H9 (cell line): ENCODE data around the gene DPM2. TPM values are rescaled to one million over a fixed set of nuclear protein-coding genes. Genes with fewer than 3 reads are reported as not detected.

ENCODE experiments used
- DNase-seq: peaks from one replicate; pipeline ENCODE4 v3.0.0-alpha.2; 2017
- H2AFZ ChIP-seq: one replicate; pipeline ENCODE4 v1.6.1; 2013; ENCODE audit warnings: mild to moderate bottlenecking, low read length, control low read depth, moderate library complexity
- H2AK5ac ChIP-seq: 2 replicates; pipeline ENCODE4 v1.6.1; 2013; ENCODE audit warnings: low read length, control low read depth, mixed read lengths; ENCODE audit not compliant: insufficient read length
- H2BK120ac ChIP-seq: one replicate; pipeline ENCODE4 v1.6.1; 2013; ENCODE audit warnings: low read depth, mild to moderate bottlenecking, low read length, control low read depth, inconsistent platforms; ENCODE audit not compliant: poor library complexity, severe bottlenecking
- H2BK12ac ChIP-seq: 2 replicates; pipeline ENCODE4 v1.6.1; 2013; ENCODE audit warnings: low read length, control low read depth, mixed read lengths, low read depth; ENCODE audit not compliant: insufficient read length
- H2BK15ac ChIP-seq: 2 replicates; pipeline ENCODE4 v1.6.1; 2013; ENCODE audit warnings: low read depth, low read length, control low read depth
- H2BK20ac ChIP-seq: one replicate; pipeline ENCODE4 v1.6.1; 2013; ENCODE audit warnings: low read depth, mild to moderate bottlenecking, low read length, control low read depth, inconsistent platforms; ENCODE audit not compliant: poor library complexity, severe bottlenecking
- H2BK5ac ChIP-seq: 2 replicates; pipeline ENCODE4 v1.6.1; 2013; ENCODE audit warnings: low read length, control low read depth, mixed read lengths; ENCODE audit not compliant: insufficient read length
- H3K14ac ChIP-seq: 2 replicates; pipeline ENCODE4 v1.6.1; 2013; ENCODE audit warnings: low read length, control low read depth; ENCODE audit not compliant: insufficient read depth
- H3K18ac ChIP-seq: 2 replicates; pipeline ENCODE4 v1.6.1; 2013; ENCODE audit warnings: low read depth, mild to moderate bottlenecking, mixed read lengths, low read length, control low read depth; ENCODE audit not compliant: insufficient read length
- H3K23ac ChIP-seq: 2 replicates; pipeline ENCODE4 v1.6.1; 2013; ENCODE audit warnings: low read length, control low read depth, mixed read lengths, low read depth; ENCODE audit not compliant: insufficient read length
- H3K23me2 ChIP-seq: 2 replicates; pipeline ENCODE4 v1.6.1; 2013; ENCODE audit warnings: low read depth, mild to moderate bottlenecking, mixed read lengths, low read length, control low read depth; ENCODE audit not compliant: insufficient read length, poor library complexity, severe bottlenecking
- H3K27ac ChIP-seq: 2 replicates; pipeline ENCODE4 v1.5.1; 2013; ENCODE audit warnings: low read length, control low read depth, mixed read lengths, low read depth; ENCODE audit not compliant: insufficient read length
- H3K27me3 ChIP-seq: 2 replicates; pipeline ENCODE4 v1.6.1; 2013; ENCODE audit warnings: low read length, control low read depth, inconsistent platforms; ENCODE audit not compliant: insufficient read depth
- H3K4ac ChIP-seq: 2 replicates; pipeline ENCODE4 v1.6.1; 2013; ENCODE audit warnings: low read depth, mild to moderate bottlenecking, control low read depth, inconsistent platforms, low read length, moderate library complexity
- H3K4me1 ChIP-seq: 2 replicates; pipeline ENCODE4 v1.6.1; 2013; ENCODE audit warnings: low read length, control low read depth, inconsistent platforms; ENCODE audit not compliant: insufficient read depth
- H3K4me2 ChIP-seq: 2 replicates; pipeline ENCODE4 v1.6.1; 2013; ENCODE audit warnings: low read length, control low read depth, mixed read lengths; ENCODE audit not compliant: insufficient read length, insufficient read depth
- H3K56ac ChIP-seq: 2 replicates; pipeline ENCODE4 v1.6.1; 2013; ENCODE audit warnings: low read depth, mild to moderate bottlenecking, mixed read lengths, low read length, control low read depth; ENCODE audit not compliant: insufficient read length
- H3K79me1 ChIP-seq: 2 replicates; pipeline ENCODE4 v1.6.1; 2013; ENCODE audit warnings: low read depth, mild to moderate bottlenecking, moderate library complexity, low read length, control low read depth, inconsistent platforms; ENCODE audit not compliant: insufficient read depth, poor library complexity, severe bottlenecking
- H3K79me2 ChIP-seq: 2 replicates; pipeline ENCODE4 v1.6.1; 2013; ENCODE audit warnings: low read length, control low read depth, inconsistent platforms; ENCODE audit not compliant: insufficient read depth
- H3K9ac ChIP-seq: 2 replicates; pipeline ENCODE4 v1.6.1; 2013; ENCODE audit warnings: low read length, control low read depth, mixed read lengths; ENCODE audit not compliant: insufficient read length; ENCODE audit errors: extremely low read depth
- H3K9me3 ChIP-seq: one replicate; pipeline ENCODE4 v1.6.1; 2013; ENCODE audit warnings: low read depth, low read length, inconsistent platforms; ENCODE audit not compliant: control insufficient read depth
- H3T11ph ChIP-seq: one replicate; pipeline ENCODE4 v1.6.1; 2013; ENCODE audit warnings: mild to moderate bottlenecking, low read length, control low read depth, inconsistent platforms
- H4K20me1 ChIP-seq: one replicate; pipeline ENCODE4 v1.6.1; 2013; ENCODE audit not compliant: control insufficient read depth, insufficient read length, insufficient read depth
- H4K5ac ChIP-seq: 2 replicates; pipeline ENCODE4 v1.6.1; 2013; ENCODE audit warnings: low read depth, mild to moderate bottlenecking, mixed read lengths, low read length, control low read depth; ENCODE audit not compliant: insufficient read length
- H4K8ac ChIP-seq: replicated peaks from 2 replicates; pipeline ENCODE4 v1.6.1; 2013; ENCODE audit warnings: low read length, control low read depth, mixed read lengths, low read depth; ENCODE audit not compliant: insufficient read length
- H4K91ac ChIP-seq: 2 replicates; pipeline ENCODE4 v1.6.1; 2013; ENCODE audit warnings: low read depth, mild to moderate bottlenecking, moderate library complexity, mixed read lengths, low read length, control low read depth; ENCODE audit not compliant: insufficient read length
- H3K27ac Mint-ChIP-seq, 3 experiments: 2 replicates in 2 of 3; 3 replicates in 1 of 3; pipeline ENCODE4 v1.8.0; 2020 to 2021; ENCODE audit warnings: mixed read lengths in 3 of 3, mild to moderate bottlenecking in 1 of 3, moderate library complexity in 1 of 3
- H3K27me3 Mint-ChIP-seq: 2 replicates; pipeline ENCODE4 v1.8.0; 2021; ENCODE audit warnings: low read depth, mild to moderate bottlenecking, moderate library complexity, mixed read lengths
- H3K36me3 Mint-ChIP-seq, 3 experiments: 2 replicates in 2 of 3; 3 replicates in 1 of 3; pipeline ENCODE4 v1.8.0; 2020 to 2021; ENCODE audit warnings: low read depth in 3 of 3, mixed read lengths in 3 of 3; ENCODE audit not compliant: insufficient read depth in 1 of 3
- H3K4me1 Mint-ChIP-seq, 2 experiments: 2 replicates each; pipeline ENCODE4 v1.8.0; 2020; ENCODE audit warnings: mixed read lengths in 2 of 2
- H3K4me3 Mint-ChIP-seq, 2 experiments: 2 replicates in 1 of 2; 3 replicates in 1 of 2; pipeline ENCODE4 v1.8.0; 2020 to 2021; ENCODE audit warnings: mild to moderate bottlenecking in 2 of 2, mixed read lengths in 2 of 2, moderate library complexity in 1 of 2
- H3K9me3 Mint-ChIP-seq, 2 experiments: 2 replicates in 1 of 2; 3 replicates in 1 of 2; pipeline ENCODE4 v1.8.0; 2020; ENCODE audit warnings: mild to moderate bottlenecking in 2 of 2, mixed read lengths in 2 of 2, moderate library complexity in 1 of 2
- WGBS: extraction: QIAGEN DNeasy Blood & Tissue Kit; methylation state at CpG from one replicate; pipeline ENCODE4 v1.1.7; 2013; ENCODE audit warnings: missing lambda C conversion rate, low lambda C conversion rate, mixed read lengths; ENCODE audit not compliant: insufficient read length; ENCODE audit errors: extremely low coverage; 5-methylcytosine and 5-hydroxymethylcytosine counted together
- total RNA-seq: library from RNA; stranded (reverse); gene quantifications from 2 replicates; pipeline ENCODE4 v1.2.1, GENCODE V29; 2021
- TF ChIP-seq, protein P1 (sequence below): fragments of 200-600 bp; sonication (generic); conservative IDR thresholded peaks from 3 replicates; pipeline ENCODE4 v1.8.0; 2021; ENCODE audit warnings: antibody characterized with exemption, mild to moderate bottlenecking

The DPM2 gene
- total RNA-seq, 1 experiment from 2014 or later, result 46.1 TPM

DNA sequence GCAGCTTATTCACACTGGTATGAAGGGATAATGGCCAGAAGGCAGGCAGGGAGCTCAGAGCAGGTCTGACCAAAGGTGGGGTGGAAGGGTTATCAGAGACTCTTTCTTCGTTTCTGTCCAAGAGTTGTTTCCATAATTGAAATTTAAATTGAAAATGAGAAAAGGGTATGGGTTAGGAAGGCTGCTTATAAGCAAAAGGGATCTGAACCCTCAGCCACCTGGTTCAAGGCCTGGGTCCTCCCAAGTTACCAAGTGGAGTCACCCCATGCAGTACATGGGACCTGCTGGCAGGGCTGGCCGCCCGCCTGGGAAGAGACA lies 25.3 kb upstream of the DPM2 start:
- H3K4me2 ChIP-seq, result no peak overlapping the region
- H3K4me1 ChIP-seq, result no peaks in the 10 kb centered on the region; the same call in 1 of the 2 replicates
- no peak overlapping the region for H3K27ac ChIP-seq
- no peaks in the 10 kb centered on the region for H3K9me3 ChIP-seq
- no peaks in the 10 kb centered on the region for H3K23me2 ChIP-seq
- no peak overlapping the region for H2BK20ac ChIP-seq
- no peak overlapping the region for H3K9ac ChIP-seq
- no peak overlapping the region for H2BK120ac ChIP-seq
- H4K20me1 ChIP-seq, result no peaks in the 10 kb centered on the region
- no peak overlapping the region for H2BK15ac ChIP-seq
- H3K14ac ChIP-seq, result no peak overlapping the region
- H3K27me3 ChIP-seq, result no peaks in the 10 kb centered on the region
- no CpG with 5 or more reads among the region's 3 CpGs for WGBS
- no peak overlapping the region for H3T11ph ChIP-seq
- no peak overlapping the region for H3K23ac ChIP-seq
- no peak overlapping the region for H4K5ac ChIP-seq
- H2AFZ ChIP-seq, result no peak overlapping the region
- peaks cover 56 to 67% of the 10 kb centered on the region in 2 experiments for H3K4me1 Mint-ChIP-seq
- no peak overlapping the region for H3K4me3 Mint-ChIP-seq
- no peak overlapping the region for H3K18ac ChIP-seq
- no peak overlapping the region for H3K56ac ChIP-seq
- H4K8ac ChIP-seq, result no peak overlapping the region
- peaks cover 10% of the 10 kb centered on the region; the same call in 1 of the 2 replicates for H3K79me2 ChIP-seq
- H2BK12ac ChIP-seq, result no peak overlapping the region
- H2BK5ac ChIP-seq, result no peak overlapping the region
- no peak for DNase-seq
- H3K4ac ChIP-seq, result no peak overlapping the region
- no peak overlapping the region for H4K91ac ChIP-seq
- H3K9me3 Mint-ChIP-seq, result no peaks in the 10 kb centered on the region
- H3K27ac Mint-ChIP-seq, result peak overlapping the region in 2 of 3 experiments; percentile 34 to 81; a peak in 2 of 7 replicates
- no peak overlapping the region for H2AK5ac ChIP-seq
- TF ChIP-seq, protein P1, sequence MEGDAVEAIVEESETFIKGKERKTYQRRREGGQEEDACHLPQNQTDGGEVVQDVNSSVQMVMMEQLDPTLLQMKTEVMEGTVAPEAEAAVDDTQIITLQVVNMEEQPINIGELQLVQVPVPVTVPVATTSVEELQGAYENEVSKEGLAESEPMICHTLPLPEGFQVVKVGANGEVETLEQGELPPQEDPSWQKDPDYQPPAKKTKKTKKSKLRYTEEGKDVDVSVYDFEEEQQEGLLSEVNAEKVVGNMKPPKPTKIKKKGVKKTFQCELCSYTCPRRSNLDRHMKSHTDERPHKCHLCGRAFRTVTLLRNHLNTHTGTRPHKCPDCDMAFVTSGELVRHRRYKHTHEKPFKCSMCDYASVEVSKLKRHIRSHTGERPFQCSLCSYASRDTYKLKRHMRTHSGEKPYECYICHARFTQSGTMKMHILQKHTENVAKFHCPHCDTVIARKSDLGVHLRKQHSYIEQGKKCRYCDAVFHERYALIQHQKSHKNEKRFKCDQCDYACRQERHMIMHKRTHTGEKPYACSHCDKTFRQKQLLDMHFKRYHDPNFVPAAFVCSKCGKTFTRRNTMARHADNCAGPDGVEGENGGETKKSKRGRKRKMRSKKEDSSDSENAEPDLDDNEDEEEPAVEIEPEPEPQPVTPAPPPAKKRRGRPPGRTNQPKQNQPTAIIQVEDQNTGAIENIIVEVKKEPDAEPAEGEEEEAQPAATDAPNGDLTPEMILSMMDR, result no peak
- no peaks in the 10 kb centered on the region for H3K27me3 Mint-ChIP-seq
- peaks cover 2% of the 10 kb centered on the region for H3K79me1 ChIP-seq
- H3K36me3 Mint-ChIP-seq, result peaks cover 0 to 9% (median 5%) of the 10 kb centered on the region in 3 experiments; a peak in 5 of 7 replicates
